CD4-positive, alpha-beta T cell treated with Interferon alpha-2 for 1 hour (primary cell): ENCODE results near the gene RPUSD1.

Experiments
- DNase-seq, 2 donors: peaks; one replicate each; pipeline ENCODE4 v3.0.0-alpha.2; 2020 to 2022

RPUSD1 gene

DNA sequence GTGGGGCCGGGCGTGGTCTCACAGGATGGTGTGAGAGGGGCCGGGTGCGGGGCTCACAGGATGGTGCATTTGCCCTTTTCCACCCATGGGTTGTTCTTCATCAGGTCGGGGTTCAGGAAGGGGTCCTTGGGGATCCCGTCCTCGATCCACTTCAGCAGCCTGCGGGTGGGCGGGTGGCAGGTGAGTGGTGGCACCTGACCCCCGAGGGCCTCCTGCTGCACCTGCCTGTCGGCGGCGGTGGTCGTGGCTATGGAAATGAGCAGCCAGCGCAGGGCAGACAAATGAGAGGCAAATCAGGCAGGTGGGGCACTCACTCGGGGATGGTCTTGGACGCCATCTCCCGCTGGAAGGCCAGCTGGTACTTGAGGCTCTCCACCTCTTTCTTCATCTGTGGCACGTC is 10.5 kb upstream of the RPUSD1 start:
- DNase-seq: no peak

DNA sequence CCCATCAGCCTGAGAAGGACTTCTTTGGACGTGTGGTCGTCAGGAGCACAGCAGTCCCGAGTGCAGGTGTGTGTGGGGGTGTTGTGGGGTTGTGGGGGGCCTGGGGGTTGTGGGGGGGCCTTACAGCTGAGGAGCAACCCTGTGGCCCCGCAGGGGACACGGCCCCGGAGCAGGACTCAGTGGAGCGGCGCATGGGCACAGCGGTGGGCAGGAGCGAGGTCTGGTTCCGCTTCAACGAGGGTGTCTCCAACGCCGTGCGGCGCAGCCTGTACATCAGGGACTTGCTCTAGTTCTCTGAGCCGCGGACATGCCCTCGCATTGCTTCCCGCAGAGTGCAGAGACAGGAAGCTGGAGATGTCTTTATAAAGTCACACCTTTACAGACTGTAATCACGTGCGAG is 9.5 kb upstream of the RPUSD1 start:
- DNase-seq: no peak

DNA sequence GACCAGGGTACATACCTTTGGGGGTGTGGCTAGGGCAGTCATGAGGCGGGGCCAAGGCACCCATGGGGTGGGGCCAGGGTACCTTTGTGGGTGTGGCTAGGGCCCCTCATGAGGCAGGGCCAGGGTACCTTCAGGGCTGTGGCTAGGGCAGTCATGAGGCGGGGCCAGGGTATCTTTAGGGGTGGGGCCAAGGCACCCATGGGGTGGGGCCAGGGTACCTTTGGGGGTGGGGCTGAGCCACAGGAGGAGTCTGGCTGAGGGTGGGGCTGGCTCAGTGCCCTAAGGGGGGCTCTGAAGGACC is 8.9 kb upstream of the RPUSD1 start:
- no peak for DNase-seq

DNA sequence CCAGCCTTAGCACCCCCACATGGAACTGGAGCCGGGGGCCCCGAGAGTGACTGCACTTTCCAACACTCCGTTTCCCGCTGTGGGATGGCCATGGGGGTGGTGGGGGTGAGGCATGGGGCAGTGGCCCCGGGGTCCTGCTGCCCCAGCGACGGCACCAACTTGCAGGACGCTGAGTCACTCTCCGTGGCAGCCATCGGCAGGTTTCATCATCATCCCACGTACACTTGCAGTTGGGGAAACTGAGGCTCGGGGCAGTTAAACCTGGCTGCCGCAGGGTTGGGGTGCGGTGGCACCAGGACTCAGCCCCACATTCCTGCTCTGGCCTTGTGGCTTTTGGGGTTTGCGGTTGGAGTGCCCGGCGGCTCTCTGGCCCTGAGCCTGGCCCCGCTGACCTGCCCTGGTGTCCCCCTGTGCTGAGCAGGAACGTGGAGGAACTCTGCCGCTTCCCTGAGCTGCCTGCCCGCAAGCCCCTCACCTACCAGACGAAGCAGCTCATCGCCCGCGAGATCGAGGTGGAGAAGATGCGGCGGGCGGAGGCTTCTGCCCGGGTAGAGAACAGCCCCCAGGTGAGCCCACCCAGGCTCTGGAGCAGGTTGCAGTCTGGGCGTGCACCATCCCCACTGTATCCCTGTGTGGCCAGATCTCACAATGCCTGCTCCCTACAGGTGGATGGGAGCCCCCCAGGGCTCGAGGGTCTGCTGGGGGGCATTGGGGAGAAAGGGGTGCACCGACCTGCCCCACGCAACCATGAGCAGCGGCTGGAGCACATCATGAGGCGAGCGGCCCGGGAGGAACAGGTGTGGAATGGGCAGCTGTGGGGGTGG is 8.3 kb upstream of the RPUSD1 start:
- DNase-seq: no peak

DNA sequence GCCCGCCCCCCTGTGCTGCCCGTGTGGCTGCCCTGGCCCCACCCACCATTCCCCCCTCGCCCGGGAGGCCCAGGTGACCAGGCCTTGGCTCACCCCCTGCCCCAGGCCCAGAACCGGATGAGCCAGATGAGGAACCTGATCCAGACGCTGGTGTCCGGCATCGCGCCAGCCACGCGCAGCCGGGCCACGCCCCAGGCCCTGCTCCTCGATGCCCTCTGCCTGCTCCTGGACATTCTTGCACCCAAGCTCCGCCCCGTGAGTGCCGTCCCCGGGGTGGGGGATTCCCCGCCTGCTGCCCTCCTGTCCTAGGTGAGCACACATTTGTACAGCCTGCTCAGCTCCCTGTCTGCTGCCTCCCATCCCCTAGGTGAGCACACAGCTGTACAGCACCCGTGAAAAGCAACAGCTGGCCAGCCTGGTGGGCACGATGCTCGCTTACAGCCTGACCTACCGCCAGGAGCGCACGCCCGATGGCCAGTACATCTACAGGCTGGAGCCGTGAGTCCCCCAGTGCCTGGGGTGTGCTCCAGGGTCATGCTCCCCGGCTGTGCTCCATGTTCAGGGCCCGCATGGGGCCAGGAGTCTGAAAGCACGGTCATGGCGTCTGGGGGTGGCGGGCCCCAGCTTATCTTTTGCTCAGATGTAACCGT is 7.5 kb upstream of the RPUSD1 start:
- no peak for DNase-seq

DNA sequence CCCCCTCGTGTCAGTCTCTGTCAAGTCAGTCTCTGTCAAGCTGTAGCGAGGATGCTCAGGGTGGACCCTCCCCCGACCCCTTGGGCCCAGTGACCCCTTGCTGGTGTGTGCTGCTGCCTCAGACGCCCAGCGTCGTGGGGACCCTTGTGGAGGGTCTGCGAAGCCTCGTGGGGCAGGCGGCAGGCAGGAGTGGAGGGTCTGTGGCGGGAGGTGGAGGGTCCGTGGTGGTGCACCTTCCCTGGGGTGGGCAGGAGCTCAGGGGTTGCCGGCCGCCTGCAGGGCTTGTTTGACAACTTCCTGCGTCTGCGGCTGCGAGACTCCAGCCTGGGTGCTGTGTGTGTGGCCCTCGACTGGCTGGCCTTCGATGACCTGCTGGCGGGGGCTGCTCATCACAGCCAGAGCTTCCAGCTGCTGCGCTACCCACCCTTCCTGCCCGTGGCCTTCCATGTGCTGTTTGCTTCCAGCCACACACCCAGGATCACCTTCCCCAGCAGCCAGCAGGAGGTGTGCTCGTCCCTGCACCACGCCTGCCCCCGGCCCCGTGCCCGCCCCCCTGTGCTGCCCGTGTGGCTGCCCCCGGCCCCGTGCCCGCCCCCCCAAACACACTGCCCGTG is 6.8 kb upstream of the RPUSD1 start:
- no peak for DNase-seq

DNA sequence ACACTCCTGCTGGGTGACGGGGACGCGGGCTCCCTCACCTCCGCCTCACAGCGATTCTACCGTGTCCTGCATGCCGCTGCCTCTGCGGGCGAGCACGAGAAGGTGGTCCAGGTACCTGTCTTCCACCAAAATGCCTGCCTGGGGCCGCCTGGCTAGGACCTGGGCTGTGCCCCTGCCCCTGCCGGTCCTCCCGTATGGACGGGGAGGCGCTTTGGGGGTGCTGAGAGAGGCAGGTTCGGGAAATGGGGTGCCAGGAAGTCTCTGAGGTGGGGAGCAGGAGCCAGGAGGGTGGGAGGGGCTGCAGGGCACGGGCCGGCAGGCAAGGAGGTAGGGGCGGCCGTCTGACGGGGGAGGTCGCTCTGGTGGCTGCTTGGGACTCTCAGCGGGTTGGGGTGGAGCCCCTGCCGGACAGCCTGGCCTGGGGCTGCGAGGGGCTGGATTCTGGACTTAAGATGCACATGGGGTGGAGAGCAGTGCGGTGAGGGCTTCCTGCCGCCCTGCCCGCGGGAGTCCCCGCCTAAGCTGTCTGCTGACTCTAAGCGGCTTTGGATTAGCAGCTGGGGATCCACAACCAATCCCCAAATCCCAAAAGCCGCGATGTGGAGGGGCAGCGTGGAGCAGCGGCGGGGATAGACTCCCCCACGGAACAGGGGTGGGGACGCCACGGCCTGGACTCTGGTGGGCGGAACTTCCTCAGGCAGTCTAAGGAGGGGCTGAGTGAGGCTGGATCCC is 6.1 kb upstream of the RPUSD1 start:
- no peak for DNase-seq

DNA sequence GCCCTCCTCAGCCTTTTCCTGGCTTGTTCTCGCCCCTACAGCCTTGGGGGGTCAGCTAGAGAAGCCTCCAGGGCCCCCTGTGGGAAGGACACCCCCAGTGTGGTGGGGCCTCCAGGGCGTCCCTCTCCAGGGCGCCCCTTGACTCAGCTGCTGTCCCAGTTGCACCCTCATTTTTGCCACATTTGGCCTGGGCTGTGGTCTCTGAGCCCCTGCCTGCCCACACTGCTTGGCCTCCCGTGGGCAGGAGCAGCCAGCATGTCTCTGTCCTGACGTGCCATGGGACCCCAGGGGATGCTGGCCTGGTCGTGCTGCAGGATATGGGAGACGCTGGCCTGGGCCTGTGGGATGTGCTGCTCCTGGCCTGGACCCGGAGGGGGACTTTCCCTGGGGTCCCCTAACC is 5.2 kb upstream of the RPUSD1 start:
- DNase-seq: no peak

DNA sequence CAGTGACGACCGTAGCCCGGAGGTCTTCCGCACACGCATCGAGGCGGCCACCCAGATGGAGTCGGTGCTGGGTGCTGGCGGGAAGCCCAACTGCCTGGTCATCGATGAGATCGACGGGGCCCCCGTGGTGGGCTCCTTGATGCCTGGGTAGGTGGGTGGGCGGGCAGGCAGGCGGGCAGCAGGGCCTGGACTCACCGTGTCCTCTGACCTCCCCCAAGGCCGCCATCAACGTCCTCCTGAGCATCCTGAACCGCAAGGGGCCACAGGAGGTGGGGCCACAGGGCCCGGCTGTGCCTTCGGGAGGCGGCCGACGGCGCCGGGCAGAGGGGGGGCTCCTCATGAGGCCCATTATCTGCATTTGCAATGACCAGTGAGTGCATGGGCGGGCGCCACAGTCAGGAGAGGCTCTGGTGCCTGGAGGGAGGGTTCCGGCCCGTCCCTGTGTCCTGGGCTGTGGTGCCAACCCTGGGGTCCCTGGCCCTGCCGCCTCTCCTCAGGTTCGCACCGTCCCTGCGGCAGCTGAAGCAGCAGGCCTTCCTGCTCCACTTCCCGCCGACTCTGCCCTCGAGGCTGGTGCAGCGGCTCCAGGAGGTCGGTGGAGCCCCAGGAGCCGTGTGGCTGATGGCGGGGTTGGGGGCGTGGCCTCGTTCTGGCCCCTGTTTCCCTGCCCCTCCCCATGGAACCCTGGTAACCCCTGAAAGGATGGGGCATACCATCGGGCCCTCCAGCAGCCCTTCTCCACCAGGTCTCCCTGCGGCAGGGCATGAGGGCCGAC is 4.2 kb upstream of the RPUSD1 start:
- no peak for DNase-seq

DNA sequence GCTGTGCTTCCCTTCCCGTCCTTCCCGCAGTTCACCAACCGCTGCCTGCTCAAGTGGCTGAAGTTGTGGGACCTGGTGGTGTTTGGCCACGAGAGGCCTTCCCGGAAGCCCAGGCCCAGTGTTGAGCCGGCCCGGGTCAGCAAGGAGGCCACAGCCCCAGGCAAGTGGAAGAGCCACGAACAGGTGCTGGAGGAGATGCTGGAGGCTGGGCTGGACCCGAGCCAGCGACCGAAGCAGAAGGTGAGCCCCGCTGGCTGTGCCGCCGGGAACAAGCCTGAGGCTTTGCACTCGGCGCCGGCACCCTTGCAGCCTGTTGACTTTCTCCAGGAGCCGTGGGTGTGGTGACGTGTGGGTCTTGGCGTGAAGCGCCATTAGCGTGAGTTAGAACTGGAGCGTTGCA is 3.0 kb upstream of the RPUSD1 start:
- no peak for DNase-seq

DNA sequence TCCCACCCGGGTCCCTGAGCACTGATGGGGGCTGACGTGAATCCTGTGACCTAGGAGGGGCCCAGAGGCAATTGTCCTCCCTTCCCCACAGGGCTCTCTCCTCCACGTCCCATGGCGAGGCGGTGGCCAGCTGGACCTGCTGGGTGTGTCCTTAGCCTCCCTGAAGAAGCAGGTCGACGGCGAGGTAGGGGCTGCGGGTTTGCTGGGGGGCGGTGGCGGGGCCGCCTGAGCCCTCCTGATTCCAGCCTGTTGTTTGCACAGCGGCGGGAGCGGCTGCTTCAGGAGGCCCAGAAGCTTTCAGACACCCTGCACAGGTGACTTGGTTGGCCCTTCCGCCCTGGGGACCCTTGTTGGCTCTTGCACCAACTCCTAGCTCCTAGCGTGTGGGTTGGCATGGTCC is 1.9 kb upstream of the RPUSD1 start:
- no peak for DNase-seq

DNA sequence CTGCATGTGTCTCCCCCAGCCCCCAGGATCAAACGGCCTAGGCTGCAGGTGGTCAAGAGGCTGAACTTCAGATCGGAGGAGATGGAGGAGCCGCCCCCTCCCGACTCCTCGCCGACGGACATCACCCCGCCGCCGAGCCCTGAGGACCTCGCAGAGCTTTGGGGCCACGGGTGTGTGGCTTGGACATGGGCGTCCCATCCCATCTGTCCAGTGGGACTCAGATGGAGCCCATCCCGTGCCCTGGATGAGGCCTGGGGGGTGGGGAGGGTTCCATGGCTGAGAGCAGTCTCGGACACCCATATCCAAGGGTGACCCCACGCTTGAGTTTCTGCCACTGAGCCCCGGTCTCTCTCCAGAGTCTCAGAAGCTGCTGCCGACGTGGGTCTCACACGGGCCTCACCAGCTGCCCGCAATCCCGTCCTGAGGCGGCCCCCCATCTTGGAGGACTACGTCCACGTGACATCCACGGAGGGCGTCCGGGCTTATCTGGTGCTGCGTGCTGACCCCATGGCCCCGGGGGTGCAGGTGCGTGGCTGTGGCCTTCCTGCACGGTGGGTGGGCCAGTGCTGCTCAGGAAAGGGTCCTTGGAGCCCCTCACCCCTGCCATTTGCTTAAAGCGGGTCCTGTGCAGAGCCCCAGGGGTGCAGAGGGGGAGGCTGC is 1.1 kb upstream of the RPUSD1 start:
- no peak for DNase-seq

DNA sequence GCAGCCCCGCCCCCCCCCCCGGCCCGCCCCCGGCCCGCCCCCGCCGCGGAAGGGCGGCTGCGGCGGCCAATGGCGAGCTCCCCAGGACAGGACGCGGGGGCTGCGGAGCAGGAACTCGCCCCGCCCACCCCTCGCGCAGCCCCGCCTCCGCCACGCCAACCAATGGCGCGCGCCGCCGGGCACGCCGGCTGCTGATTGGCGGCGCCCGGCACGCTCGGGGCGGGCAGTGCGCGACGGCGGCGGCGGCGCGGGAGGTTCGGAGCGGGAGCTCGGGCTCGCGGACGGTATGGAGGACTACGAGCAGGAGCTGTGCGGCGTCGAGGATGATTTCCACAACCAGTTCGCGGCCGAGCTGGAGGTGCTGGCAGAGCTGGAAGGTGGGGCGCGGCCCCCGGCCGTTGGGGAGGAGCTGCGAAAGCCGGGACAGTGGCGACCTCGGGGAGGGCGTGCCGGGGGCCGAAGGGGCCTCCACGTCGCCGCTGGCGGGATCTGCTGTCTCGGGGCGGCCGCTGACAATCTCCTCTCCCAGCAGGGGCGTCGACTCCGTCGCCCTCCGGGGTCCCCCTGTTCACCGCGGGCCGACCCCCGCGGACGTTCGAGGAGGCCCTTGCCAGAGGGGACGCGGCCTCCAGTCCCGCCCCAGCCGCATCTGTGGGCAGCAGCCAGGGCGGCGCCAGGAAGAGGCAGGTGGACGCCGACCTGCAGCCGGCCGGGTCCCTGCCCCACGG is 382 bp upstream of the RPUSD1 start, which contains the start of gene CHTF18:
CHTF18 (plus strand) TSS at position 222 of the 728 bp plus-strand sequence; CDS start at position 287, 65 bp downstream.
- peak; percentile 95 to 97 for DNase-seq

DNA sequence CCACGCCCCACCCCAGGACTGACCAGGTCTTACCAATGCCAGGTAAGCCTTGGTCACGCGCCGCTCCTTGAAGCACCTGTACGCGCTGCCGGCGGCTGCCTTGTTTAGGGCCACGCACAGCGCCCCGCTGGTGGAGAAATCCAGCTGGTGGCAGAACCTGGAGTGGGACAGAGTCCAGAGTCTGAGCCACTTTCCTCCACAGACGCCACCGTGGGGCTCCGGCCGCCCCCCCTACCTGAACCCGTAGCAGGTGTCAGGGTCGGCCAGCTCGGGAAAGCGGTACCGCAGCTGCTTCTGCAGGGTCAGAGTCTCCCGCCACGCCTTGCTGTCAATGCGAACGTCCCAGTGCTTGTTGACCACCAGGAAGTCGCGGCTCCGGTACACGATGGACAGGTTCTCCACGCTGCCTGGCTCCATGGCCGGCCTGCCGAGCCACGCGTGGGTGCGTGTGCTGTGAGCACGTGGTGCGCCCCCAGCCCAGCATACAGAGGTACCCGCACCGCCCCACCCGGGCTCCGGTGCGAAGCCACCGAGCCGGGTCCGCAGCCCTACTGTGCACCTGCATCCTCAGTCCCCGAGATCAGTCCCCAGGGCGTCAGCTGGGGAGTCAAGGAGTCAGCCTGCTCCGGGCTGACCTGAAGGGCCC is 737 bp downstream of the RPUSD1 start:
- DNase-seq: no peak

DNA sequence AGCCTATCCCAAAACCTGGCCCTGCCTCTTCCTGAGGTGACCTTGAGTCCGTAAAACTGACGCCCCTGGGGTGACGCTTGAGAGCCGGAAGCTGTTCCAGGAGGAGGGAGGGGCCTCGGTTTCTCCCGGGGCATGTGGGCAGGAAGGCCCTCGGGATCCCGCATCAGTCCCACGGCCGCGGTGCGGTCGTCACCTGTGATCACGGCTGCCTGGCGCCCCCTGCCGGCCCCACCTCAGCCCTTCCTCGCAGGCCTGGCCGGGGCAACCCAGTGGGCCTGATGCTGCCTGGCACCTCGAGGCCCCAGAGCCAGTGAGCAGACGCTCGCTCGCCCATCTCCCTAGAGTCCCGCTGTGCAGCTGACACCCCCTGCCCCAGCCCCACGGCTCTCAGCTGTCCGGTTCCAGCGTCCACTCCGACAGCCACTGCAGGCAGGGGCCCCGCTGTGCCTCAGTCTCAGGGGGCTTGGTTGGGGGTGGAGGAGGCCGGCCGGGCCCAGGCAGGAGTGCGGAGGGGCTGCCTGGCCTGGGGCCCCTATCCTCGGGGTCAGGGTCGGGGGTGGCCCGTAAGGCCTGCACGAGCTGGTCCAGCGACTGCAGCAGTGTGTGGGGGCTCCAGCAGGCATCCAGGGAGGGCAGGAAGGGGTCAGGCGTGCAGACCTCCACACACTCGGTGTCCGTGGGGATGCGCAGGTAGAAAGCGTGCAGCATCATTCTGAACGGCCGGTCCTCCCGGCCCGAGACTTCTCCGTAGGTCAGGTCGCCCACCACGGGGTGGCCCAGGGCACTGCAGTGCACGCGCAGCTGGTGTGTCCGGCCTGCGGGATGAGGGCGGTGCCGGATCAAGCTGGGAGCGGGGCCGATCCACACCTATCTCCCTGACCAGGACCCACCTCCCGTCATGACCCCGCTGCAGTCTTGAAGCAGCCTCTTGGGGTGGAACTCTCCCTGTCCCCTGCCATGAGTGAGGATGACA is 2.3 kb downstream of the RPUSD1 start:
- peak; percentile 66 to 79 for DNase-seq

DNA sequence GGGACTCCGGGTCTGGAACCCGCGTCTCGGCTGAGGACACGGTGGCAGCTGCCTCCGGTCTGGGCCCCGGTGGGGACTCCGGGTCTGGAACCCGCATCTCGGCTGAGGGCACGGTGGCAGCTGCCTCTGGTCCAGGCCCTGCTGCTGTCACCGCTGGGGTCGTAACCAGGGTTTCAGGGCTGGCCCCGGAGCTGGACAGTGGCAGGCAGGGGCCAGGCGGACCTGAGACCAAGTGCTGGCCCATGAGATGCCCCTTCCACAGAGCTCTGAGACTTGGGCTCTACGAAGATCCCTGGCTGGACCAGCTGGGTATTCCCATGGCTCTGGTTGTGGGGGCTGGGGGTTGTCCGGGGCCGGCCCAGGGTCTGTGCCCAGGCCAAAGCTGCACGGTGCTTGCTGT is 3.8 kb downstream of the RPUSD1 start:
- DNase-seq: no peak

DNA sequence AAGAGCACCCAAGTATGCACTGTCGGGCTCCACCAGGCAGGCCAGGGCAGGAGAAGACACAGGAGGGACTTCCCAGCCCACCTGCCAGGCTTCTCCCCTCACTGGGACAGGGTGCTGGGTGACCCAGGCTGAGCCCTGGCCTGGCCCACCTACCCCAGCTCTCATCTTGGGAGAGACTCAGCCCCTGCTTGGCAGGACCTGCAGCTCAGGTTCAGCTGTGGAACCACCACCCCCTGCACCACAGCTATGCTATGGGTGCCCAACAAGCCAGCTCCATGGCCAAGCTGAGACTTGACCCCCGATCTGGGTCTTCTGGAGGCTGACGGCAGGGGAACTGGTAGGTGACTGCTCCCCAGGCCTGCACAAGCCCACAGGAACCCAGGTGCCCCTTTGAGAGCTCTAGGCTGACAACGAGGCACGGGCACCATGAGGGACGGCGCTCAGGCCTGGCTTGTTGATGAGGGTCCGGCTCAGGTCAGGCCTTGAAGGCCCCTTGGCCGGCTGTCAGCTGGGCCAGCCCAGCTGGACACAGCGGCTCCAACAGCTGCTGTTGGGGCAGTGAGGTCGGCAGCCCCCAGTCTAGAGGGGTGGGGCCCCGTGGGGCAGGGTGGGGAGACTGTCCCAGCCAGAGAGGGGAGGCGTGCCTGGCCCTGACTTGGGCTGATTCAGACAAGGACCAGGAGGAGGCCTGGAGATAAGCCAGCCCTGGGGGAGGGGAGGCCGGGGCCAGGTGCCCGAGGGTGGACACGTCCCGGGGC is 4.6 kb downstream of the RPUSD1 start:
- DNase-seq: no peak

DNA sequence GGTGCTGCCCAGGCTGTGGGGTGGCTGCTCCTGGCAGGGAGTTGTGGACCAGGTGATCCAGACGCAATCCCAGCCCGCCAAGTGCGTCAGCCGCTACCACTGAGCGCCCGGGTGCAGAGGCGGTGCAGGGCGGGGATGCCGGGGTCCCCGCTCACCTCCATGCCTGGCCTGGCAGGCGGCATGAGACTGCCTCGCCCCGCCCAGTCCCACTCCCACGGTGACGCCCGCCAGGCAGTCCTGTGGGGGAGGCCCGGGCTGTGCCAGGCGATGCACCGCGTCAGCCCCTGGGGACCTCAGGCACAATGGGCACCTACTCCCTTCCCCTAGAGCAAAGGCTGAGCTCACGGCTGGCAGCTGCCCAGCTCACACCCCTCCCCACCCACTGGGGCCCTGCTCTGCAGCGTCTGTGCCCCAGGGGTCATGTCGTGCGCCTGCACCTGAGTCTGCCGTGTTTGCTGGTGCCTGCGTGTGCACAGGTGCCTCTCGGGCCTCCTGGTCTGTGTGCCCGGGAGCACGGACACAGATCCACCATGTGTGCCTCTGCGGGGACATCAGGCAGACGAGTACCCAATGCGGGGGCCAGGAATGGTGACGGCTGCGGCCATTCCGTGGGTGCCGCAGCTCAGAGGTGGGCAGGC is 5.3 kb downstream of the RPUSD1 start:
- DNase-seq: no peak
